T follicular helper cell (primary cell): ENCODE data around the gene ANXA4.

Experiments
- DNase-seq: peaks from one replicate; pipeline ENCODE4 v3.0.0-alpha.2; 2020; ENCODE audit warnings: low read depth
- total RNA-seq, 2 experiments: gene quantifications; one replicate each; lab custom pipeline; 2026; lab: John Stamatoyannopoulos, UW

The ANXA4 gene
- 10.6 to 23.9 reads per million in 2 experiments for total RNA-seq

GRCh38 chr2:69741575-69742321 lies at the start of gene ANXA4:
Gene ANXA4, plus strand, starts transcription at chr2:69742134. Its CDS starts 39,432 bp downstream, at chr2:69781566.
- peak; percentile 42 for DNase-seq

GRCh38 chr2:69692424-69692823 lies 49.5 kb upstream of the ANXA4 start:
- DNase-seq: no peak

GRCh38 chr2:69693059-69693774 lies 48.7 kb upstream of the ANXA4 start:
- DNase-seq: no peak

- peak; percentile 58 for DNase-seq
Observed at GRCh38 chr2:69693775-69694450, 48.0 kb upstream of the ANXA4 start.

GRCh38 chr2:69694894-69695849 lies 46.8 kb upstream of the ANXA4 start:
- no peak for DNase-seq

GRCh38 chr2:69695850-69696216 lies 46.1 kb upstream of the ANXA4 start:
- DNase-seq: no peak

- DNase-seq: no peak
Observed at GRCh38 chr2:69700381-69700780, 41.6 kb upstream of the ANXA4 start.

GRCh38 chr2:69701100-69701945 lies 40.6 kb upstream of the ANXA4 start:
- DNase-seq: no peak

- DNase-seq: no peak
Observed at GRCh38 chr2:69703189-69703588, 38.7 kb upstream of the ANXA4 start.

- no peak for DNase-seq
Observed at GRCh38 chr2:69704446-69704845, 37.5 kb upstream of the ANXA4 start.

- no peak for DNase-seq
Observed at GRCh38 chr2:69709290-69709689, 32.6 kb upstream of the ANXA4 start.

- DNase-seq: no peak
Observed at GRCh38 chr2:69711971-69712370, 30.0 kb upstream of the ANXA4 start.

GRCh38 chr2:69714024-69714423 lies 27.9 kb upstream of the ANXA4 start:
- DNase-seq: no peak

- peak; percentile 78 for DNase-seq
Observed at GRCh38 chr2:69714539-69715220, 27.3 kb upstream of the ANXA4 start.

- DNase-seq: no peak
Observed at GRCh38 chr2:69715964-69716363, 26.0 kb upstream of the ANXA4 start.

- no peak for DNase-seq
Observed at GRCh38 chr2:69716555-69717120, 25.3 kb upstream of the ANXA4 start.

- no peak for DNase-seq
Observed at GRCh38 chr2:69717186-69717585, 24.7 kb upstream of the ANXA4 start.

- DNase-seq: no peak
Observed at GRCh38 chr2:69717861-69718273, 24.1 kb upstream of the ANXA4 start.

- DNase-seq: no peak
Observed at GRCh38 chr2:69718338-69718965, 23.5 kb upstream of the ANXA4 start.
